Measurements from ENCODE around the gene CA10. TPM values are rescaled to one million over a fixed set of nuclear protein-coding genes. Genes with fewer than 3 reads are reported as not detected.

Gene CA10
- total RNA-seq, 1 donor from 2014 or later: 1.3 TPM

- no peak overlapping the region for H3K4me3 Mint-ChIP-seq (ENCODE audit: unreplicated experiment)
- H3K9me3 Mint-ChIP-seq (ENCODE audit: unreplicated experiment): no peaks in the 10 kb centered on the region
- H3K27me3 Mint-ChIP-seq (ENCODE audit: unreplicated experiment): no peaks in the 10 kb centered on the region
- no peaks in the 10 kb centered on the region for H3K36me3 Mint-ChIP-seq (ENCODE audit: unreplicated experiment)
- H3K27ac Mint-ChIP-seq (ENCODE audit: unreplicated experiment): no peak overlapping the region
- no peak for DNase-seq
- TF ChIP-seq CTCF (IDR thresholded peaks at IDR 0.05; ENCODE audit: partially characterized antibody, unreplicated experiment): no peak
- H3K4me1 Mint-ChIP-seq (ENCODE audit: low read depth, unreplicated experiment): no peaks in the 10 kb centered on the region
Observed at GRCh38 chr17:51743477-51743876, 415.0 kb downstream of the CA10 start.

GRCh38 chr17:51742571-51742970 is 415.9 kb downstream of the CA10 start:
- no peaks in the 10 kb centered on the region for H3K36me3 Mint-ChIP-seq (ENCODE audit: unreplicated experiment)
- H3K27ac Mint-ChIP-seq (ENCODE audit: unreplicated experiment): no peak overlapping the region
- no peaks in the 10 kb centered on the region for H3K4me1 Mint-ChIP-seq (ENCODE audit: low read depth, unreplicated experiment)
- H3K27me3 Mint-ChIP-seq (ENCODE audit: unreplicated experiment): no peaks in the 10 kb centered on the region
- no peaks in the 10 kb centered on the region for H3K9me3 Mint-ChIP-seq (ENCODE audit: unreplicated experiment)
- no peak for DNase-seq
- H3K4me3 Mint-ChIP-seq (ENCODE audit: unreplicated experiment): no peak overlapping the region
- no peak for TF ChIP-seq CTCF (IDR thresholded peaks at IDR 0.05; ENCODE audit: partially characterized antibody, unreplicated experiment)

- no peaks in the 10 kb centered on the region for H3K9me3 Mint-ChIP-seq (ENCODE audit: unreplicated experiment)
- no peak for TF ChIP-seq CTCF (IDR thresholded peaks at IDR 0.05; ENCODE audit: partially characterized antibody, unreplicated experiment)
- no peak overlapping the region for H3K4me3 Mint-ChIP-seq (ENCODE audit: unreplicated experiment)
- H3K36me3 Mint-ChIP-seq (ENCODE audit: unreplicated experiment): no peaks in the 10 kb centered on the region
- no peaks in the 10 kb centered on the region for H3K4me1 Mint-ChIP-seq (ENCODE audit: low read depth, unreplicated experiment)
- H3K27ac Mint-ChIP-seq (ENCODE audit: unreplicated experiment): no peak overlapping the region
- DNase-seq: no peak
- no peaks in the 10 kb centered on the region for H3K27me3 Mint-ChIP-seq (ENCODE audit: unreplicated experiment)
Observed at GRCh38 chr17:51741458-51741857, 417.1 kb downstream of the CA10 start.

GRCh38 chr17:51740531-51740930 is 418.0 kb downstream of the CA10 start:
- Mint-ChIP-seq H3K9me3 (ENCODE audit: unreplicated experiment) (no peaks in the 10 kb centered on the region), H3K4me1 (ENCODE audit: low read depth, unreplicated experiment) (no peaks in the 10 kb centered on the region), H3K4me3 (ENCODE audit: unreplicated experiment) (no peak overlapping the region), H3K27me3 (ENCODE audit: unreplicated experiment) (no peaks in the 10 kb centered on the region), H3K36me3 (ENCODE audit: unreplicated experiment) (no peaks in the 10 kb centered on the region), H3K27ac (ENCODE audit: unreplicated experiment) (no peak overlapping the region)
- no peak for DNase-seq
- no peak for TF ChIP-seq CTCF (IDR thresholded peaks at IDR 0.05; ENCODE audit: partially characterized antibody, unreplicated experiment)

- Mint-ChIP-seq H3K27ac (ENCODE audit: unreplicated experiment) (no peak overlapping the region), H3K27me3 (ENCODE audit: unreplicated experiment) (no peaks in the 10 kb centered on the region), H3K4me1 (ENCODE audit: low read depth, unreplicated experiment) (no peaks in the 10 kb centered on the region), H3K36me3 (ENCODE audit: unreplicated experiment) (no peaks in the 10 kb centered on the region), H3K4me3 (ENCODE audit: unreplicated experiment) (no peak overlapping the region), H3K9me3 (ENCODE audit: unreplicated experiment) (no peaks in the 10 kb centered on the region)
- TF ChIP-seq CTCF (IDR thresholded peaks at IDR 0.05; ENCODE audit: partially characterized antibody, unreplicated experiment): no peak
- DNase-seq: no peak
Observed at GRCh38 chr17:51739245-51739886, 419.1 kb downstream of the CA10 start.

Measured in glutamatergic neuron (in vitro differentiated cells).